Activated T-helper 1 cell treated with anti-CD3 and anti-CD28 coated beads, Interleukin-12 subunit alpha, Interleukin-12 subunit beta, Interleukin-2, Interleukin-4 antibody, amounts not matched to agents 30 ng/mL and 10 ng/mL and 1 ng/mL, durations not matched to agents 14 hours and 24 hours and 36 hours (primary cell): Measurements from ENCODE around the gene ZBTB44. TPM values are rescaled to one million over a fixed set of nuclear protein-coding genes. Genes with fewer than 3 reads are reported as not detected.
"Not testable (repeated sequence)": the region's sequence is repeated elsewhere in the genome, so short reads cannot be mapped to it uniquely, and the experiment has no call there.

Experiments used
- DNase-seq: peaks from one replicate; pipeline ENCODE4 v3.0.0; 2021; ENCODE audit warnings: low spot score
- H3K27ac Mint-ChIP-seq: one replicate; pipeline ENCODE4 v1.8.0; 2021; ENCODE audit warnings: mild to moderate bottlenecking, mixed read lengths
- H3K27me3 Mint-ChIP-seq: one replicate; pipeline ENCODE4 v1.8.0; 2022; ENCODE audit warnings: mild to moderate bottlenecking, moderate library complexity, mixed read lengths; ENCODE audit not compliant: insufficient read depth
- H3K36me3 Mint-ChIP-seq: one replicate; pipeline ENCODE4 v1.8.0; 2021; ENCODE audit warnings: low read depth, mixed read lengths
- H3K4me1 Mint-ChIP-seq: one replicate; pipeline ENCODE4 v1.8.0; 2021; ENCODE audit warnings: low read depth, mixed read lengths
- H3K4me3 Mint-ChIP-seq: one replicate; pipeline ENCODE4 v1.8.0; 2021; ENCODE audit warnings: mild to moderate bottlenecking, moderate library complexity, mixed read lengths
- H3K9me3 Mint-ChIP-seq: one replicate; pipeline ENCODE4 v1.8.0; 2021; ENCODE audit warnings: mixed read lengths
- intact Hi-C: fragments of 100-400 bp; cut with micrococcal nuclease; formaldehyde crosslinking; loops from one replicate; pipeline ENCODE4 v1.15.1; 2024
- total RNA-seq: library from RNA; stranded (reverse); gene quantifications from 2 replicates; pipeline ENCODE4 v1.2.3, GENCODE V29; 2022

ZBTB44 gene
- total RNA-seq, 1 donor from 2014 or later: 33.0 TPM

GRCh38 chr11:130206141-130206540 lies 108.6 kb downstream of the ZBTB44 start:
- Mint-ChIP-seq H3K4me1 (no peaks in the 10 kb centered on the region), H3K27me3 (peaks cover 5% of the 10 kb centered on the region), H3K4me3 (no peak overlapping the region), H3K36me3 (no peaks in the 10 kb centered on the region), H3K9me3 (no peaks in the 10 kb centered on the region), H3K27ac (no peak overlapping the region)
- no peak for DNase-seq
- intact Hi-C loops: no loop called here

- Mint-ChIP-seq H3K4me1 (no peaks in the 10 kb centered on the region), H3K9me3 (no peaks in the 10 kb centered on the region), H3K36me3 (no peaks in the 10 kb centered on the region), H3K27me3 (peaks cover 2% of the 10 kb centered on the region), H3K27ac (no peak overlapping the region), H3K4me3 (no peak overlapping the region)
- DNase-seq: no peak
- intact Hi-C loops: no loop called here
Measured at GRCh38 chr11:130204703-130205095, 110.0 kb downstream of the ZBTB44 start.

- intact Hi-C loops: no loop called here
- Mint-ChIP-seq H3K27me3 (peaks cover 2% of the 10 kb centered on the region), H3K27ac (no peak overlapping the region), H3K4me3 (no peak overlapping the region), H3K36me3 (no peaks in the 10 kb centered on the region), H3K4me1 (no peaks in the 10 kb centered on the region), H3K9me3 (no peaks in the 10 kb centered on the region)
- DNase-seq: no peak
Measured at GRCh38 chr11:130203766-130204702, 110.7 kb downstream of the ZBTB44 start.

- no peak for DNase-seq
- Mint-ChIP-seq H3K27me3 (peaks cover 2% of the 10 kb centered on the region), H3K9me3 (no peaks in the 10 kb centered on the region), H3K36me3 (no peaks in the 10 kb centered on the region), H3K4me1 (no peaks in the 10 kb centered on the region), H3K27ac (no peak overlapping the region), H3K4me3 (no peak overlapping the region)
- intact Hi-C loops: no loop called here
Measured at GRCh38 chr11:130202818-130203689, 111.7 kb downstream of the ZBTB44 start.

- Mint-ChIP-seq H3K36me3 (no peaks in the 10 kb centered on the region), H3K27me3 (peaks cover 2% of the 10 kb centered on the region), H3K4me3 (no peak overlapping the region), H3K27ac (no peak overlapping the region), H3K4me1 (no peaks in the 10 kb centered on the region), H3K9me3 (no peaks in the 10 kb centered on the region)
- intact Hi-C loops: no loop called here
- DNase-seq: no peak
Measured at GRCh38 chr11:130202009-130202817, 112.5 kb downstream of the ZBTB44 start.

- H3K27me3 Mint-ChIP-seq: peaks cover 2% of the 10 kb centered on the region
- H3K9me3 Mint-ChIP-seq: no peaks in the 10 kb centered on the region
- H3K4me1 Mint-ChIP-seq: no peaks in the 10 kb centered on the region
- intact Hi-C loops: no loop called here
- no peak overlapping the region for H3K4me3 Mint-ChIP-seq
- no peaks in the 10 kb centered on the region for H3K36me3 Mint-ChIP-seq
- no peak overlapping the region for H3K27ac Mint-ChIP-seq
- DNase-seq: no peak
Measured at GRCh38 chr11:130201026-130201425, 113.7 kb downstream of the ZBTB44 start.

- no peak for DNase-seq
- H3K4me3 Mint-ChIP-seq: no peak overlapping the region
- no peaks in the 10 kb centered on the region for H3K36me3 Mint-ChIP-seq
- intact Hi-C loops: no loop called here
- no peak overlapping the region for H3K27ac Mint-ChIP-seq
- no peaks in the 10 kb centered on the region for H3K4me1 Mint-ChIP-seq
- peaks cover 2% of the 10 kb centered on the region for H3K27me3 Mint-ChIP-seq
- no peaks in the 10 kb centered on the region for H3K9me3 Mint-ChIP-seq
Measured at GRCh38 chr11:130199792-130200191, 114.9 kb downstream of the ZBTB44 start.

GRCh38 chr11:130198964-130199363 lies 115.8 kb downstream of the ZBTB44 start:
- Mint-ChIP-seq H3K36me3 (no peaks in the 10 kb centered on the region), H3K27me3 (no peaks in the 10 kb centered on the region), H3K4me1 (no peaks in the 10 kb centered on the region), H3K4me3 (no peak overlapping the region), H3K9me3 (no peaks in the 10 kb centered on the region), H3K27ac (no peak overlapping the region)
- no peak for DNase-seq
- intact Hi-C loops: no loop called here

- Mint-ChIP-seq H3K4me3 (no peak overlapping the region), H3K36me3 (no peaks in the 10 kb centered on the region), H3K27ac (no peak overlapping the region), H3K4me1 (no peaks in the 10 kb centered on the region), H3K27me3 (no peaks in the 10 kb centered on the region), H3K9me3 (no peaks in the 10 kb centered on the region)
- no peak for DNase-seq
- intact Hi-C loops: no loop called here
Measured at GRCh38 chr11:130198292-130198691, 116.4 kb downstream of the ZBTB44 start.

- Mint-ChIP-seq H3K9me3 (no peaks in the 10 kb centered on the region), H3K27me3 (no peaks in the 10 kb centered on the region), H3K4me3 (no peak overlapping the region), H3K27ac (no peak overlapping the region), H3K36me3 (no peaks in the 10 kb centered on the region), H3K4me1 (no peaks in the 10 kb centered on the region)
- no peak for DNase-seq
- intact Hi-C loops: no loop called here
Measured at GRCh38 chr11:130197386-130198035, 117.2 kb downstream of the ZBTB44 start.

- H3K27ac Mint-ChIP-seq: no peak overlapping the region
- intact Hi-C loops: no loop called here
- no peak overlapping the region for H3K4me3 Mint-ChIP-seq
- no peaks in the 10 kb centered on the region for H3K27me3 Mint-ChIP-seq
- H3K36me3 Mint-ChIP-seq: no peaks in the 10 kb centered on the region
- no peak for DNase-seq
- H3K9me3 Mint-ChIP-seq: no peaks in the 10 kb centered on the region
- H3K4me1 Mint-ChIP-seq: no peaks in the 10 kb centered on the region
Measured at GRCh38 chr11:130194241-130195023, 120.3 kb downstream of the ZBTB44 start.

- intact Hi-C loops, H3K36me3 Mint-ChIP-seq, H3K4me3 Mint-ChIP-seq: not testable (repeated sequence)
Measured at GRCh38 chr11:130193551-130193950, 121.2 kb downstream of the ZBTB44 start.

More at GRCh38 chr11:130193551-130193950, 121.2 kb downstream of the ZBTB44 start:
- not testable (repeated sequence) for H3K9me3 Mint-ChIP-seq, DNase-seq, H3K27ac Mint-ChIP-seq, H3K27me3 Mint-ChIP-seq, H3K4me1 Mint-ChIP-seq
